Activated effector memory CD4-positive, alpha-beta T cell treated with Interleukin-2 at 50 U/mL for 16 hours (primary cell): Measurements from ENCODE around the gene FABP6.
"Not testable (repeated sequence)": the region's sequence is repeated elsewhere in the genome, so short reads cannot be mapped to it uniquely, and the experiment has no call there.

ENCODE experiments used
- DNase-seq: peaks from one replicate; pipeline ENCODE4 v3.0.0-alpha.2; 2020

FABP6 gene

GRCh38 chr5:160227012-160227411 lies 2.3 kb upstream of the FABP6 start:
- DNase-seq: no peak

- no peak for DNase-seq
These were observed 1.6 kb downstream of the FABP6 start for GRCh38 chr5:160230686-160231527.

- no peak for DNase-seq
These were observed 2.6 kb downstream of the FABP6 start for GRCh38 chr5:160231783-160232342.

DNA sequence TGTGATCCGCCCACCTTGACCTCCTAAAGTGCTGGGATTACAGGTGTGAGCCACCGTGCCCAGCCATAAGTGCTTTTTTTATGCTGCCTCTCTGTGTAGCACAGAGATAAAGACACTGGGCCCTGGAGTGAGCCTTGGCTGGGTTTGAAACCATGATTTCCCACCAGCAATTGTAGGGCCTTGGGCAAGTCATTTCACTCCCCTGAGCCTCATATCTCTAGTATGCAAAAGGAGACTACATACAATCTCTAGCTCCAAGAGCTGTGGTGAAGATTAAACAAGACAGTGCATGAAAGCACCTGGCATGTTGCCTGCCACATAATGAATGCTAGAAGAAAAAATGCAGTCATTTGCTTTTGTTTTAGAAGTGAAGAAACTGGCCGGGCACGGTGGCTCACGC lies 3.9 kb downstream of the FABP6 start:
- no peak for DNase-seq

DNA sequence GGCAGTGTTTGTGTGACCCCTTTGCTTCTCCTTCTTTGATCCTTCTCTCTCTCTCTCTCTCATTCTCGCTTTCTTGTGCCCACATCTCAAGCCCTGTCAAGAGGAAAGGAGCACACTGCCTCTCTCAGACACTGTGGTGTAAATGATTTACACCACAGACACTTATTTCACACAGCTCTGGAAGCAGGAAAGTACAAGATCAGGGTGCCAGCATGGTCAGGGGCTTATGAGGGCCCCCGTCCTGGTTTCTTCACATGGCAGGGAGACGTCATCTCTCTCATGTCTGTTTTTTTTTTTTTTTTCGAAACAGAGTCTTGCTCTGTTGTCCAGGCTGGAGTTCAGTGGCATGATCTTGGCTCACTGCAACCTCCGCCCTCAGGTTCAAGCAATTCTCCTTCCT lies 6.4 kb downstream of the FABP6 start:
- DNase-seq: no peak

DNA sequence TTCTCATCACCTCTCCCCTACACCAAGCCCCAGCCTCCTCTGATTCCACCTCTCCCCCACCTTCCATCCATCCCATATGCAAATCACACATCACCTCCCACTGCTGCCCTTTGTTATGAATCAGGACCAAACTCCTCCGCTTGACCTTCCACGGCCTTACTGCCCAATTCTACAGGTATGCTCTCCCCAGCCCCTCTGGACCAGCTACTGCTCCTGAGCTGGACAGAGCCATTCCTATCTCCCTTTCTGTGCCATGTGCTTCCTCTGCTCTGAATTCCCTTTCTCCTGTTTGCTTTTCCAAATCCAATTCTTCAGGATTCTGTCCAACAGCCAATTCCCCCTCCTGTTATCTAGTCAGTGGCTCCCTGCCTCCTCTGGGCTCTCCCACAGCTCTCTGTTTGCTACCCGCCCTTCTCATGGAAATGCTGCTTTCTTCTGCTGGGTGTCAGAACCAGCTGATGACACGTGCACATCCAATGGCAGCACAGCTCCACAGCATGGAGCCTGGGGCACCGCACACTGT lies 8.3 kb downstream of the FABP6 start:
- DNase-seq: no peak

DNA sequence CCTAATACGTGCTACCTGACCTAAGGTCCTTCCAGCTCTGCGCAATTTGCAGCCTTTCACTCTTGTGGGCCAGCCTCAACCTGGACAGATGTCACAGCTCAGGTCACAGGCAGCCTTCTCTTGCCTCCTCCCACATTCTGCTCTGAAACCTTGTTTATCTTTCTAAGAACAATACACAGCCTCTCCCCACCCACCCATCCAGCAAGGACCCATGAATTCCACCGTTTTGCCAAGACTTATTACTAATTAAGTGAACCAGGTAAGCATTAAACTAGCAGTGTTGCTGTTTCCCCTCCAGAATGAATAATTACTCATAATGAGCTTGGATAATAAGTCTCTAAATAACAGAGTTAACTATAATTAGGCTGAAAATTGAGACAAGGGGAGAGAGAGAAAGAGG lies 11.0 kb downstream of the FABP6 start:
- no peak for DNase-seq

DNA sequence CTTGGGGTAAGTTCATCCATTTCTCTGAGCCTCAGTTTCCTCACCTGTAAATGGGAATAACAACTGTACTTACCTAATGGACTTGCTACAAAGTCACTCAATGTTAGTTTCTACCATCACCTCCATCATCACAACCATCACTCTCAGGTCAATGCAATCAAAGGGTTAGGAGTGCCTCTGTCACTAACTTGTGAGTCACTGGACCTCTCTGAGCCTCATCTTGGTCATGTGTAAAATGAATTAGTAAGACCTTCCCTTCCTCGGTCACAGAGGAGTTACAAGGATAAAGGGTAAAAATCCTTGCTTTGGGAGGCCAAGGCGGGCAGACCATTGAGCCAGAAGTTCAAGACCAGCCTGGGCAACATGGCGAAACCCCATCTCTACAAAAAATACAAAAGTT lies 12.8 kb downstream of the FABP6 start:
- DNase-seq: no peak

DNA sequence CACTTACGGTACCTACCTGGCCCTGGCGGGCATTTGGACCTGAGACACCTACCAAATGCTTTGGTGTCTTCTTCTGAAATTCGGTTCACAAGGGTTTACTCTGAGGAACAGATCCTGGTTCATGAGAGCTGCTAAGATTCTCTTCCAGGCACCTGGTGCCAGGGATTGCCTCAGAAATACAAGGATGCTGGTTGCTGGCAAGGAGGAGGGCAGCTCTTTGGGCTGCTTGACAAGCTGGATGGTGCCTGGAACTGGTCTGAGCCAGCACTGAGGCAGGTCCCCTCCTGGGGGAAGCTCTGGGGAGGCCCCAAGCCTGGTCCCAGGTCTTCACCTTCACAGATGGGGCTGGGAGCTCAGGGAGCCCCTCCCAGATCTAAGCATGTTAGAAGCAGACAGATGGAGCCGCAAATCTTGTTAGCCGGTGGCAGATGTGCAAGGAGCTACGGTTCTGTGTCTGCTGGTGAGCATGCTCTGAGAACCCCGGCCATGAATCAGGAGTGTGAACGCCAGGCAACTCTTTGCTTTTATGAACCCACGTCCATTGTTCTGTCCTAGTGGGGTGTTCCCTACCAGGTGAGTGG lies 16.3 kb downstream of the FABP6 start:
- no peak for DNase-seq

DNA sequence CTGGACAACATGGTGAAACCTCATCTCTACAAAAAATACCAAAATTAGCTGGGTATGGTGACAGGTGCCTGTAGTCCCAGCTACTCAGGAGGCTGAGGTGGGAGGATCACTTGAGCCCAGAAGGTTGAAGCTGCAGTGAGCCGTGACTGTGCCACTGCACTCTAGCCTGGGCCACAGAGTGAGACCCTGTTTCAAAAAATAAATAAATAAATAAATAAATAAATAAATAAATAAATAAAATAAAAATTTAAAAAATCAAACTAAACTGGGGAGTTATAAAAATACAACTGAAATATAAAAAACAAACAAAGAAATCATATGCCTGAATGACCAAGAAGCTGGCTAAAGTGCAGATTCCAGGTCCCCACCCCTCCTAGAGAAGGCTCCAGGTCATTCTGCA lies 20.3 kb downstream of the FABP6 start:
- not testable (repeated sequence) for DNase-seq

- no peak for DNase-seq
These were observed 20.9 kb downstream of the FABP6 start for GRCh38 chr5:160250226-160250625.

DNA sequence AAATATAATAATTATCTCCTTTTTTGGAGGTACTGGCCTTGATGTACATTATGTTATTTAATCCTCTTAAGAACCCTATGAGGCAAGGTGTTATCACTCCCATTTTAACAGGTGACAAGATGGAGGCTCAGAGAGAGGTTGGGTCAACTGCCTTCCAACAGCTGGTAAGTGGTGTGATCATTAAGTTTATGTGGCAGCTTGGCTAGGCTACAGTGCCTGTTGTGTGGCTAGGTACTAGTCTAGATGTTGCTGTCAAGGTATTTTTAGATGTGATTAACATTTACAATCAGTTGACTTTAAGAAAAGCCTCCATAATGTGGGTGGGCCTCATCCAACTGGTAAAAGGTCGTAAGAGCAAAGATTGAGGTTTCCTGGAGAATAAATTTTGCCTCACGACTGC lies 21.5 kb downstream of the FABP6 start:
- no peak for DNase-seq

- no peak for DNase-seq
These were observed 22.3 kb downstream of the FABP6 start for GRCh38 chr5:160251406-160252155.

DNA sequence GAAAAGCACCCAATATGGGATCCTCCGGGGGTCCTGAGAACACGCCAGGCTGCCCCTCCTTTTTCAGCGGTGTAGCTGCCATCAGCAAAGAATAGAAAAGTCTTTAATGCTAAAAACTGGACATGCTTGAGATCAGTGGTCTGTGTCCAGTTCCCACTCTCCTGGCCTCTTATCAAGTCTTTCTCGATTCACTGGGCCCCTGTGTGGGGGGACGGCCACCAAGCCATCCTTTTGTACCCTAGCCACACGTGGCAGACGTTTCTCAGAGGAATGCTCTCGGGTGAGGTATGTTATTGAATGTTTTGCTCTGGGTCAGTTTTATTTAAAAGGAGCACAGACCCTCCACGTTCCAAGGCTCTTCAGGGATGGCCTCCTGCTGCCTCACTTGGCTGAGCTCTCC lies 23.6 kb downstream of the FABP6 start:
- no peak for DNase-seq

DNA sequence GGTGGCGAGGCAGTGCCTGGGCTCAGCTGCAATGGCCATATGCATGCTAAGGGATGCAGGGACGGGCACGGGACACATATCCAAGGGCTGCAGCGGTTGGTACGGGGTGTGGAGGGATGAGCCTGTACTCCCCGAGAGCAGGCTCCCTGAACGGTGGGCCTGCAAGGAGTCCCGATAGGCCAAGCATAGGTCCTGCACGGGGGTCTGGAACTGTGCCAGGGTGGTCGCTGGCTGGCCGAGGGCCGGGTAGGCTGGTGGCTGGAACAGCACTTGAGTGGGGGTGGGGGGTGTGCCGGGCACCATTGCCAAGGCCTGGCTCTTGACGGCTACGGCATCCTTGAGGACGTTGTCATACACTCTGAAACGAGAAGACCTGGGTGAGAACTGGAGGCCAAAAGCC lies 24.1 kb downstream of the FABP6 start:
- no peak for DNase-seq

DNA sequence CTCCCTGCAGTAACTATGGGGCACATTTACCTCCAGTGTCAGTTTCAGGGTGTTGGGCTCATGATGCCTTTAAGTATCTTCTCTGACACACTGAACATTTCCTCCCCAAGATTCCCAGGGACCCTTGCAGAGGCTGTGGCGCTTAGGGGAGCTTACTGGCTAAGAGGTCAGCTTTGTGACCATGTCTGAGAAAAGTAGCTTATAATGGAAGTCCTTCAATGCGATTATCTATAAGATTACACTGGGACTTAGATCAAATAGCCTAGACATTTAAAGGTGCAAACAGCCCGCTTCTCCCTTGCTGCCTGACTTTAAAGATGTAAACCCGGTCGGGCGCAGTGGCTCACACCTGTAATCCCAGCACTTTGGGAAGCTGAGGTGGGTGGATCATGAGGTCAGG lies 25.4 kb downstream of the FABP6 start:
- no peak for DNase-seq

DNA sequence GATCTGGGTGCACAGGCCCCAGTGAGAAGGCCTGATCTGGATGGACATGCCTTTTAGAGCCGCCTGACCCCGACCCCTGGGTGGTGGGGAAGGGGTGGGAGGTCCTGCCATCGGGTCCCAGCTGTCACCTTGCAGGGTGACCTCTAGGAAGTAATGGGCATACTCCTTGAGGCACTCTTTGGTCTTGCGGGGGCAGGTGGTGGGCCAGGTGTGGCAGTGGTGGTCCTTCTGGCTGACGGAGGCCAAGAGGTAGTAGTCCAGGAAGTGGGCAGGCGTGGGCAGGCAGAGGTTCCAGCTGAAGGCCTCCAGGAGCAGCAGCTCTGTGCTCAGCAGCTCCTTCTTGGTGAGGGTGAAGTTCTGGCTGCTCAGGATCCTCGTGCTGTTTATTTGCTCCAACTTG lies 30.0 kb downstream of the FABP6 start:
- DNase-seq: no peak

GRCh38 chr5:160260006-160260775 lies 30.9 kb downstream of the FABP6 start:
- DNase-seq: no peak

DNA sequence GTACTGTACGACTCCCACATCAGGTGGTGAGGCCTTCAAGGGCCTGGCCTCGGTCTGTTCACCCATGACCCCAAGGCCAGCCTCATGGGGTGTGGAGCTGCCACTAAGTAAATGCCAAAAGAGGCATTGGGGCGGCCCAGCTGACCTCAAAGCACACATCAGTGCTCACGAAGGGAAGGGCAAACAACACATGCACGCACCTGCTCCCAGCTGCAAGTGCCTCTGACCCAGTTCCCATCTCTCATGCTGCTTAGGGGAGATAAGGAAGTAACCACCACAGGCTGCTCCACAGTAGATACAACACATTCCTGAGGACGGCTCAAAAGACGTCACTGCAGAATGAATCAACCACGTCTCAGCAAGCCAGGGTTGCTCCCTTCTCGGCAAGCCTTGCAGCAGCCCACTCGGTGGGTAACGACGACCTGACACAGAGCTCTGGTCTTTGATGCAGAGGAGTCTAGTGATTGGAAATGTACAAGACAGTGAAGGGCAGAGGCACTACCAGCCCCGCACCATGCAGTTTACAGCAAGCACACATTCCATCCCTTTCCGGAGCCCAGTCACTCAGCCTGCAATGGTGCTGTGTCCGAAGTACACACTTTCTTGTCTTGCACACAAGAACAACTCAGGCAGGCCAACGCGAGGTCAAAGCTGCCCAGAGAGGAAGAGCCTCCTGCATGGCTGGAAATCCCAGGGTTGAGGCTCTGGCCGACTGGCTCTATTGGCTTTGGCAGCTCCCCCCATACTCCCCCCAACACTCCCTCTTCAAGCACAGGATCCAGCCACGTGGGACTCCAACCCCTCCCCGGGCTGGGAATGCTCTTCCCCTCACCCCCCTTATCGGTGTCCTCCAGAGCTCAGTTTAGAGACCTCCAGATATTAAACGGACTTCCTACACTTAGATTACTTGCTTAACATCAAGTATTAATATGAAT lies 31.8 kb downstream of the FABP6 start:
- no peak for DNase-seq

GRCh38 chr5:160262151-160263074 lies 33.1 kb downstream of the FABP6 start:
- no peak for DNase-seq
